A549 (cell line): ENCODE data around the gene MROH2A. TPM values are rescaled to one million over a fixed set of nuclear protein-coding genes. Genes with fewer than 3 reads are reported as not detected.

Source experiments
- ATAC-seq, 2 experiments: fragments of 200-7000 bp in 1 of 2; fragments of >200 bp in 1 of 2; cut with Nextera tagmentation in 1 of 2; cut with Tn5 transposase in 1 of 2; 3 replicates each; pipeline versions ENCODE4 v1.8.0 to v1.9.1; 2018 to 2020; ENCODE audit warnings: mild to moderate bottlenecking in 1 of 2, moderate library complexity in 1 of 2
- CTCF ChIA-PET: fragments of 300-600 bp; sonication (Branson Sonifier 250); formaldehyde crosslinking; extraction: SDS; loops from one replicate; lab custom pipeline; 2021; ENCODE audit warnings: antibody characterized with exemption, inconsistent platforms; lab: Yijun Ruan, JAX
- POLR2A ChIA-PET: fragments of 350-600 bp; formaldehyde crosslinking; extraction: SDS; loops from one replicate; lab custom pipeline; 2021; ENCODE audit warnings: antibody characterized with exemption, inconsistent platforms; lab: Yijun Ruan, JAX
- DNase-seq, 2 experiments: peaks; one replicate each; pipeline versions ENCODE4 v3.0.0 to v3.0.0-alpha.2; 2011 to 2016; ENCODE audit warnings: low read depth in 1 of 2, low spot score in 1 of 2
- FAIRE-seq: peaks from 2 replicates; lab custom pipeline; 2011; peaks lifted over from hg19 to GRCh38; lab: Jason Lieb, UNC
- H3K27ac ChIP-seq, 2 experiments: fragments of >200 bp; sonication (Bioruptor Twin); formaldehyde crosslinking; 3 replicates each; pipeline ENCODE4 v1.5.1; 2016 to 2017
- H3K4me1 ChIP-seq: fragments of >200 bp; sonication (Bioruptor Twin); formaldehyde crosslinking; 3 replicates; pipeline ENCODE4 v1.6.1; 2016
- H3K4me2 ChIP-seq: fragments of >200 bp; sonication (Bioruptor Twin); formaldehyde crosslinking; 3 replicates; pipeline ENCODE4 v1.6.1; 2016
- H3K4me3 ChIP-seq: fragments of >200 bp; sonication (Bioruptor Twin); formaldehyde crosslinking; 3 replicates; pipeline ENCODE4 v1.5.1; 2016
- H3K9me3 ChIP-seq: fragments of >200 bp; sonication (Bioruptor Twin); formaldehyde crosslinking; 3 replicates; pipeline ENCODE4 v1.6.1; 2016
- CBX2 ChIP-seq: fragments of 200-600 bp; sonication (generic); IDR thresholded peaks from 2 replicates; pipeline ENCODE4 v1.6.1; 2016; ENCODE audit warnings: low read depth, mild to moderate bottlenecking, borderline replicate concordance
- CBX8 ChIP-seq: fragments of 200-600 bp; sonication (generic); IDR thresholded peaks from 2 replicates; pipeline ENCODE4 v1.6.1; 2016
- CHD4 ChIP-seq: fragments of 200-600 bp; sonication (generic); IDR thresholded peaks from 2 replicates; pipeline ENCODE4 v1.6.1; 2016; ENCODE audit warnings: antibody characterized with exemption, mild to moderate bottlenecking, borderline replicate concordance
- EHF ChIP-seq: fragments of 250-450 bp; sonication (Bioruptor Pico); IDR thresholded peaks from 2 replicates; pipeline ENCODE4 v1.5.0; 2020; ENCODE audit warnings: mild to moderate bottlenecking
- EP300 ChIP-seq, 2 experiments: fragments of >200 bp; sonication (Bioruptor Twin); formaldehyde crosslinking; IDR thresholded peaks; 2 replicates in 1 of 2; 3 replicates in 1 of 2; pipeline ENCODE4 v1.6.1; 2016 to 2017
- ESRRA ChIP-seq: fragments of 150-350 bp; IDR thresholded peaks from 2 replicates; pipeline ENCODE4 v1.6.1; 2014; ENCODE audit warnings: mild to moderate bottlenecking, low read length, borderline replicate concordance
- FOSL2 ChIP-seq, 2 experiments: fragments of 450-650 bp in 1 of 2; fragments of >200 bp in 1 of 2; sonication (Bioruptor Twin) in 1 of 2; formaldehyde crosslinking; IDR thresholded peaks; 2 replicates each; pipeline versions ENCODE4 v1.5.0 to v1.6.1; 2016 to 2020; ENCODE audit warnings: mild to moderate bottlenecking in 1 of 2, moderate library complexity in 1 of 2
- FOXS1 ChIP-seq: fragments of 250-450 bp; sonication (Bioruptor Pico); IDR thresholded peaks from 2 replicates; pipeline ENCODE4 v1.5.0; 2020; ENCODE audit warnings: mild to moderate bottlenecking, moderate library complexity
- HOXB5 ChIP-seq: fragments of 250-450 bp; sonication (Bioruptor Pico); IDR thresholded peaks from 2 replicates; pipeline ENCODE4 v1.5.0; 2020; ENCODE audit warnings: mild to moderate bottlenecking, moderate library complexity
- JUNB ChIP-seq: fragments of >200 bp; sonication (Bioruptor Twin); formaldehyde crosslinking; IDR thresholded peaks from 2 replicates; pipeline ENCODE4 v1.6.1; 2016
- POLR2A ChIP-seq: IDR thresholded peaks from 2 replicates; pipeline ENCODE4 v1.6.1; 2012; ENCODE audit warnings: mild to moderate bottlenecking, low read length
- POLR2AphosphoS2 ChIP-seq: conservative IDR thresholded peaks from 2 replicates; pipeline ENCODE4 v1.6.1; 2012; ENCODE audit warnings: low read length, improper control_type of control experiment, inconsistent platforms
- RAD21 ChIP-seq, 2 experiments: fragments of >200 bp in 1 of 2; sonication (Bioruptor Twin) in 1 of 2; formaldehyde crosslinking in 1 of 2; IDR thresholded peaks in 1 of 2; conservative IDR thresholded peaks in 1 of 2; 2 replicates in 1 of 2; 3 replicates in 1 of 2; pipeline ENCODE4 v1.6.1; 2012 to 2018; ENCODE audit warnings: inconsistent platforms in 1 of 2
- RARB ChIP-seq: fragments of 250-450 bp; sonication (Bioruptor Pico); IDR thresholded peaks from 2 replicates; pipeline ENCODE4 v1.8.0; 2021; ENCODE audit warnings: mild to moderate bottlenecking, moderate library complexity
- RNF2 ChIP-seq: fragments of 200-600 bp; sonication (generic); IDR thresholded peaks from 2 replicates; pipeline ENCODE4 v1.6.1; 2016; ENCODE audit warnings: low read depth, mild to moderate bottlenecking, antibody characterized with exemption, moderate library complexity, borderline replicate concordance
- ZNF302 ChIP-seq: fragments of 250-450 bp; sonication (Bioruptor Pico); IDR thresholded peaks from 2 replicates; pipeline ENCODE4 v1.9.0; 2021; ENCODE audit warnings: inconsistent platforms, mild to moderate bottlenecking, moderate library complexity
- WGBS: methylation state at CpG from one replicate; pipeline ENCODE4 v1.1.6; 2017; ENCODE audit errors: missing lambda C conversion rate; 5-methylcytosine and 5-hydroxymethylcytosine counted together
- polyA plus RNA-seq, 4 experiments: library from polyadenylated mRNA; depleted of rRNA in 3 of 4; stranded (reverse); fragments of >200 nt; fragmentation: RNase III in 1 of 4; extraction: RNeasy Plus Mini Kit Qiagen cat#74134 plus additional on column Dnase treatment in 1 of 4; gene quantifications; 2 replicates in 3 of 4; 3 replicates in 1 of 4; pipeline ENCODE4 v1.2.3, GENCODE V29; 2011 to 2017
- TF ChIP-seq, protein P1 (sequence below): fragments of >200 bp; sonication (Bioruptor Twin); formaldehyde crosslinking; IDR thresholded peaks from 3 replicates; pipeline ENCODE4 v1.5.1; 2016
- TF ChIP-seq, protein P2 (sequence below): IDR thresholded peaks from 2 replicates; pipeline ENCODE4 v1.6.1; 2012; ENCODE audit warnings: low read depth, borderline replicate concordance
- TF ChIP-seq, protein P3 (sequence below): fragments of >200 bp; sonication (Bioruptor Twin); formaldehyde crosslinking; IDR thresholded peaks from 2 replicates; pipeline ENCODE4 v1.6.1; 2016

The MROH2A gene
- polyA plus RNA-seq, 2 of the 4 experiments (the other 2 are of a cell fraction): 0.10 to 0.63 TPM

DNA sequence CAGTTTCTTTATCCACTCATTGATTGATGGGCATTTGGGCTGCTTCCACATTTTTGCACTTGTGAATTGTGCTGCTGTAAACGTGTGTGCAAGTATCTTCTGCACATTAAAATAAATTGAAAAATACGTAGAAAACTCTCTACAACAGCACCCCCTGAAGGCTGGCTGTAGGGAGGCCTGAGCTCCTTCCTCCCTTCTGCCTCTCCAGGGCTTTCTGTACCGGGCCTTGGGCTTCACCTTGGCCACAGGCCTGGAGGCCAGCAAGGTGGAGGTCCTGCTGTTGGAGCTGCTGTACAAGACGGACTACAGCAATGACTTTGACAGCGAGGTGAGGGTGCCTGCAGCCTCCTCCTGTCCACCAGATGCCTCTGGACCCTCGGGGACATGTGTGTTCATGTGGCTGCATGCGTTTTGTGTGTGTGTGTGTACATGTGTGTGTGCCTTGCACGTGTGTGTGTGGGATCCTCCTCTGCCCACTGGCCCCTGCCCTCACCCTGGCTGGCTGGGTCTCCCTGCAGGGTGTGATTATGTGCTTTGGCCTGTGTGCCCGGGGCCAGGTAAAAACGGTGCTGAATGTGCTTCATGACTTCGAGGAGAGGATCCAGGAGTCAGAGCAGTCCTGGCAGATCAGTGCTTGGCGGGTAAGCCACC is 29.2 kb downstream of the MROH2A start:
- Histone ChIP-seq H3K4me2 (no peak overlapping the region), H3K27ac (peak overlapping the region in 1 of 2 experiments; percentile 56; a peak in 2 of 6 replicates), H3K9me3 (no peaks in the 10 kb centered on the region), H3K4me1 (peaks cover 1% of the 10 kb centered on the region; the same call in 2 of the 3 replicates), H3K4me3 (no peak overlapping the region)
- ATAC-seq (no peak), DNase-seq (no peak), FAIRE-seq (no peak)
- ChIA-PET POLR2A (no interaction called here), CTCF (no interaction called here)
- 84% methylated on average over 9 of the region's 12 CpGs for WGBS
- no peak for TF ChIP-seq ZNF302 (CRISPR knock-in tag)
- TF ChIP-seq RAD21 (conservative IDR thresholded peaks at IDR 0.05 in 1 of 2, IDR thresholded peaks at IDR 0.05 in 1 of 2): 0 out of 5 replicates have a peak, but pooled peaks of 1 of the 2 experiments have one; percentile 4

DNA sequence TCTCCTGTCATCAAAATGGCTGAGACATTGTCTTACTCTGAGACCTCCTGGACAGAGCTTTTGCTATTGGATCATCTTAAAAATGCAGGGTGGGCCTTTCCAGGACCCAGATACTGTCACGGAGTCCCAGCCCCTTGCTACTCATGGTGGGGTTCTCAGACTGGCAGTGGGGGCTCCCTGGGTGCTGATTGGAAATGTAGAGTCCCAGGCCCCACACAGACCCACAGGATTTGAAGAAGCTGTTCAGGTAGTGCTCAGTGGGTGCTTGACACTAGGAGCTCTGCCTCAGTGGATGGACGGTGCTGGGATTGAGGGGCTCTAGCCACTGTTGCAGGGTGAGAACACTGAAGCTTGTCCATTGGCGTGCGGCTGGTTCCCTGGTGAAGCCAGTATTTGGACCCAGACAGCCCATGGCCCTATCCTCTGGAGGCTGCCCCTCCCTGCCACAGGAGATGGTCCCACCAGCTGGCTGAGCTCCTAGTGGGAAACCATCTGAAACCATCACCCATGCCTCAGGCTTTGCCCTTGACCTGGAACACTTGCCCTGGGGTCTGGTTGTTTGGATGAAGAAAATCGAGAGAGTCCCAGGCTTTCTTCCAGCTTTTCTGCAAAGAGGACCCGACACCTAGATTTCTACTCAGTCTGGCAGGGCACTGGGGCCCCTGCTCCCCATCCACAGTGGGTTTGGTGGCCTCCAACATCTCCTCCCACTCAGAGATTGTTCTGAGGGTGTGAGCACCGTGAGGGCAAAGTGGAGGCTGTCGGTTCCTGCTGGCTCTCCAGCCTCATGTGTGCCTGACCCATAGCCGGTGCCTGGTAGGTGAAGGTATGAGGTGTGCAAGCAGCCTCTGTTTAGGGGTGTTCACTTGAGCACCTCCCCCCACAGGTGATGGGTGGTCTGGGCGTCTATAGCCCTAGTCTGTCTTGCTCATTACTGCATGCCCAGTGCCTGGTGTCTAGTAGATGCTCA is 30.1 kb downstream of the MROH2A start:
- DNase-seq (no peak), ATAC-seq (no peak), FAIRE-seq (no peak)
- ChIA-PET POLR2A (no interaction called here), CTCF (interaction anchor here (0.8 kb wide), 1 partner anchor 13 kb away, joined by 3 read pairs; no protein-coding TSS in a partner anchor)
- Histone ChIP-seq H3K4me2 (no peak overlapping the region), H3K4me3 (no peak overlapping the region), H3K9me3 (no peaks in the 10 kb centered on the region), H3K4me1 (peaks cover 3% of the 10 kb centered on the region; the same call in 2 of the 3 replicates), H3K27ac (peak overlapping the region in 1 of 2 experiments; percentile 56; a peak in 2 of 6 replicates)
- 80% methylated on average over 10 of the region's 10 CpGs for WGBS
- TF ChIP-seq, protein P1, sequence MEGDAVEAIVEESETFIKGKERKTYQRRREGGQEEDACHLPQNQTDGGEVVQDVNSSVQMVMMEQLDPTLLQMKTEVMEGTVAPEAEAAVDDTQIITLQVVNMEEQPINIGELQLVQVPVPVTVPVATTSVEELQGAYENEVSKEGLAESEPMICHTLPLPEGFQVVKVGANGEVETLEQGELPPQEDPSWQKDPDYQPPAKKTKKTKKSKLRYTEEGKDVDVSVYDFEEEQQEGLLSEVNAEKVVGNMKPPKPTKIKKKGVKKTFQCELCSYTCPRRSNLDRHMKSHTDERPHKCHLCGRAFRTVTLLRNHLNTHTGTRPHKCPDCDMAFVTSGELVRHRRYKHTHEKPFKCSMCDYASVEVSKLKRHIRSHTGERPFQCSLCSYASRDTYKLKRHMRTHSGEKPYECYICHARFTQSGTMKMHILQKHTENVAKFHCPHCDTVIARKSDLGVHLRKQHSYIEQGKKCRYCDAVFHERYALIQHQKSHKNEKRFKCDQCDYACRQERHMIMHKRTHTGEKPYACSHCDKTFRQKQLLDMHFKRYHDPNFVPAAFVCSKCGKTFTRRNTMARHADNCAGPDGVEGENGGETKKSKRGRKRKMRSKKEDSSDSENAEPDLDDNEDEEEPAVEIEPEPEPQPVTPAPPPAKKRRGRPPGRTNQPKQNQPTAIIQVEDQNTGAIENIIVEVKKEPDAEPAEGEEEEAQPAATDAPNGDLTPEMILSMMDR: no peak
- no peak for TF ChIP-seq FOXS1 (CRISPR knock-in tag)
- TF ChIP-seq, protein P2, sequence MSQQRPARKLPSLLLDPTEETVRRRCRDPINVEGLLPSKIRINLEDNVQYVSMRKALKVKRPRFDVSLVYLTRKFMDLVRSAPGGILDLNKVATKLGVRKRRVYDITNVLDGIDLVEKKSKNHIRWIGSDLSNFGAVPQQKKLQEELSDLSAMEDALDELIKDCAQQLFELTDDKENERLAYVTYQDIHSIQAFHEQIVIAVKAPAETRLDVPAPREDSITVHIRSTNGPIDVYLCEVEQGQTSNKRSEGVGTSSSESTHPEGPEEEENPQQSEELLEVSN: no peak
- no peak for TF ChIP-seq ESRRA
- TF ChIP-seq HOXB5 (CRISPR knock-in tag): no peak
- TF ChIP-seq JUNB: no peak
- no peak for TF ChIP-seq RNF2
- TF ChIP-seq RARB (CRISPR knock-in tag): no peak
- TF ChIP-seq CBX8: no peak
- no peak for TF ChIP-seq EHF (CRISPR knock-in tag)
- TF ChIP-seq CBX2: no peak
- TF ChIP-seq EP300 (IDR thresholded peaks at IDR 0.05): no peak
- TF ChIP-seq RAD21 (conservative IDR thresholded peaks at IDR 0.05 in 1 of 2, IDR thresholded peaks at IDR 0.05 in 1 of 2): no peak
- TF ChIP-seq POLR2AphosphoS2: no peak
- no peak for TF ChIP-seq ZNF302 (CRISPR knock-in tag)
- TF ChIP-seq CHD4: no peak
- TF ChIP-seq, protein P3, sequence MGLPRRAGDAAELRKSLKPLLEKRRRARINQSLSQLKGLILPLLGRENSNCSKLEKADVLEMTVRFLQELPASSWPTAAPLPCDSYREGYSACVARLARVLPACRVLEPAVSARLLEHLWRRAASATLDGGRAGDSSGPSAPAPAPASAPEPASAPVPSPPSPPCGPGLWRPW: no peak
- no peak for TF ChIP-seq POLR2A
- no peak for TF ChIP-seq FOSL2 (IDR thresholded peaks at IDR 0.05)
- TF ChIP-seq FOSL2 (CRISPR knock-in tag; IDR thresholded peaks at IDR 0.05): no peak
